Thyroid gland (tissue), 4 donors: Measurements from ENCODE around the gene GRIP2. TPM values are rescaled to one million over a fixed set of nuclear protein-coding genes. Genes with fewer than 3 reads are reported as not detected.

Experiments used
- DNase-seq, 2 donors: peaks; one replicate each; pipeline ENCODE4 v3.0.0-alpha.2; 2019
- H3K27ac ChIP-seq, 3 donors: fragments of 200-600 bp; sonication (generic); 1 replicate in 2 of 3; 2 replicates in 1 of 3; pipeline ENCODE4 v1.5.1; 2016 to 2019; ENCODE audit warnings: mild to moderate bottlenecking in 1 of 3, moderate library complexity in 1 of 3
- H3K27me3 ChIP-seq: fragments of 200-600 bp; sonication (generic); one replicate; pipeline ENCODE4 v1.5.1; 2019
- H3K36me3 ChIP-seq, 2 donors: fragments of 200-600 bp; sonication (generic); one replicate each; pipeline ENCODE4 v1.5.1; 2016 to 2019
- H3K4me1 ChIP-seq, 2 donors: fragments of 200-600 bp; sonication (generic); one replicate each; pipeline ENCODE4 v1.5.1; 2017 to 2019
- H3K4me3 ChIP-seq, 3 donors: fragments of 200-600 bp; sonication (generic); replicated peaks in 1 of 3; 1 replicate in 2 of 3; 2 replicates in 1 of 3; pipeline ENCODE4 v1.5.1; 2016; ENCODE audit warnings: mild to moderate bottlenecking in 1 of 3
- H3K9me3 ChIP-seq: fragments of 200-600 bp; sonication (generic); one replicate; pipeline ENCODE4 v1.5.1; 2017
- CTCF ChIP-seq, 6 experiments: fragments of 200-600 bp in 3 of 6; fragments of 450-650 bp in 3 of 6; sonication (generic) in 3 of 6; IDR thresholded peaks; one replicate each; pipeline ENCODE4 v1.5.1; 2016 to 2019; ENCODE audit warnings: antibody characterized with exemption in 6 of 6, mild to moderate bottlenecking in 2 of 6, inconsistent platforms in 1 of 6, moderate library complexity in 1 of 6
- POLR2A ChIP-seq, 2 donors: fragments of 450-650 bp; IDR thresholded peaks; one replicate each; pipeline ENCODE4 v1.6.1; 2017; ENCODE audit warnings: antibody characterized with exemption in 2 of 2, mild to moderate bottlenecking in 2 of 2, moderate library complexity in 1 of 2
- WGBS, 2 donors: methylation state at CpG; one replicate each; pipeline ENCODE4 v1.1.5; 2017; 5-methylcytosine and 5-hydroxymethylcytosine counted together
- intact Hi-C: fragments of 100-400 bp; cut with DNase I; formaldehyde crosslinking; loops from one replicate; pipeline ENCODE4 v1.15.1; 2023
- total RNA-seq, 4 donors: library from RNA; depleted of rRNA; stranded (reverse); fragments of >200 nt; gene quantifications; one replicate each; pipeline ENCODE4 v1.2.3, GENCODE V29; 2016

Gene GRIP2
- total RNA-seq = under 1 TPM; 0.22 to 0.44 (median 0.39) TPM

DNA sequence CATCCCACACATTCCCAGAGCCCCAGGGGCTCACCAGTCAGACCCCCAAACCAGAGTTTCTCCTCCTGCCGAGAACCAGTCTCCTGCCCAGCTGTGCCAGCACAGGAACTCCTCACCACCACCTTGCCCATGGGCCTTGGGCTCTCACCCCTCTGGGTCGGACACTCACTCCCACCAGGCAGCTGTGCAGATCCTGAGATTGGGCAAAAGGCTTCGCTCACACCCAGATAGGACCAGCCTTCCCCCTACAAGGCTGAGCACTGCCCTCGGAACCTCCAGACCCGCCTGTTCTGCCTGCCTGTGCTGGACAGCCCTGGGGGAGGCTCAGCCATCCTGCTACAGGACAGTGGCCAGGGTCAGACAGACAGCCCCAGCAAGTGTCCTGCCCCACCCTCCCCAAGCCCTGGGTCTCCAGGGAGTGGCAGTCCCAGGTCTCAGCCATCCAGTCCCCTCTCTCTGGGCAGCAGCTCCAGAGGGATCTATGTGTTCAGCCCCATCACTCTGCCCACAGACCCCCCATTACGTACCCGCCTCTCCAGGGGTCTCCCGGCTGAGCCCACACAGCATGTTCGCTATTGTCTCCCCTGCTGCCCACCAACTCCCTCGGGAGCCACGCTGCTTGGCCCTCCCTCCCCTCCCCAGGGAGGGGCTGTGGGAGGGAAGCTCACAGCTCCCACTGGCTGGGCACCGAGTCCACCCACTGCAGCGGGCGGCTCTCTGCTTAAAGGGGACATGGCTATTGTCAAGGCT, at the start of gene GRIP2:
GRIP2 (minus strand) TSS at position 601 of the 750 bp plus-strand sequence; CDS start at position 567, 34 bp downstream.
- Histone ChIP-seq H3K4me3 (no peak within 1 kb of the TSS), H3K27ac (no peak within 1 kb of the TSS), H3K27me3 (no peaks in the 10 kb centered on the region), H3K36me3 (no peaks in the 10 kb centered on the region), H3K9me3 (no peaks in the 10 kb centered on the region), H3K4me1 (peaks cover 0 to 1% of the 10 kb centered on the region in 2 donors)
- intact Hi-C loops = no loop called here
- no peak for DNase-seq
- 57 to 73% methylated on average over 7 to 14 of the region's 14 CpGs for WGBS, 2 donors
- TF ChIP-seq CTCF (IDR thresholded peaks at IDR 0.05) (no peak), POLR2A (IDR thresholded peaks at IDR 0.05) (no peak)

- TF ChIP-seq CTCF (IDR thresholded peaks at IDR 0.05) (no peak), POLR2A (IDR thresholded peaks at IDR 0.05) (no peak)
- 52 to 67% methylated on average over 3 to 6 of the region's 6 CpGs for WGBS, 2 donors
- H3K4me1 ChIP-seq = no peaks in the 10 kb centered on the region
- H3K27ac ChIP-seq = no peak overlapping the region
- no peak for DNase-seq
- no peak overlapping the region for H3K4me3 ChIP-seq
- H3K36me3 ChIP-seq = no peaks in the 10 kb centered on the region
- intact Hi-C loops = no loop called here
- H3K27me3 ChIP-seq = no peaks in the 10 kb centered on the region
- H3K9me3 ChIP-seq = no peaks in the 10 kb centered on the region
Observed at GRCh38 chr3:14588425-14589112, 48.4 kb upstream of the GRIP2 start.

GRCh38 chr3:14587740-14588360, 47.7 kb upstream of the GRIP2 start:
- Histone ChIP-seq H3K4me3 (no peak overlapping the region), H3K9me3 (no peaks in the 10 kb centered on the region), H3K36me3 (no peaks in the 10 kb centered on the region), H3K27ac (no peak overlapping the region), H3K27me3 (no peaks in the 10 kb centered on the region), H3K4me1 (no peaks in the 10 kb centered on the region)
- 62 to 72% methylated on average over 4 of the region's 4 CpGs for WGBS, 2 donors
- TF ChIP-seq CTCF (IDR thresholded peaks at IDR 0.05) = no peak
- no peak for TF ChIP-seq POLR2A (IDR thresholded peaks at IDR 0.05)
- intact Hi-C loops = no loop called here
- DNase-seq = no peak

- TF ChIP-seq CTCF (IDR thresholded peaks at IDR 0.05) (no peak), POLR2A (IDR thresholded peaks at IDR 0.05) (no peak)
- no peaks in the 10 kb centered on the region for H3K36me3 ChIP-seq
- 63 to 68% methylated on average over 2 of the region's 2 CpGs for WGBS, 2 donors
- no peak overlapping the region for H3K4me3 ChIP-seq
- no peak overlapping the region for H3K27ac ChIP-seq
- intact Hi-C loops = no loop called here
- no peaks in the 10 kb centered on the region for H3K4me1 ChIP-seq
- DNase-seq = no peak
- no peaks in the 10 kb centered on the region for H3K27me3 ChIP-seq
- H3K9me3 ChIP-seq = no peaks in the 10 kb centered on the region
Observed at GRCh38 chr3:14586611-14587010, 46.5 kb upstream of the GRIP2 start.
